ENCODE measurements around the gene KLC1. TPM values are rescaled to one million over a fixed set of nuclear protein-coding genes. Genes with fewer than 3 reads are reported as not detected.

Gene KLC1
- total RNA-seq, 3 donors from 2014 or later (not counting 1 experiment from before 2014, with no cell fraction given), result 144 to 200 (median 178) TPM

DNA sequence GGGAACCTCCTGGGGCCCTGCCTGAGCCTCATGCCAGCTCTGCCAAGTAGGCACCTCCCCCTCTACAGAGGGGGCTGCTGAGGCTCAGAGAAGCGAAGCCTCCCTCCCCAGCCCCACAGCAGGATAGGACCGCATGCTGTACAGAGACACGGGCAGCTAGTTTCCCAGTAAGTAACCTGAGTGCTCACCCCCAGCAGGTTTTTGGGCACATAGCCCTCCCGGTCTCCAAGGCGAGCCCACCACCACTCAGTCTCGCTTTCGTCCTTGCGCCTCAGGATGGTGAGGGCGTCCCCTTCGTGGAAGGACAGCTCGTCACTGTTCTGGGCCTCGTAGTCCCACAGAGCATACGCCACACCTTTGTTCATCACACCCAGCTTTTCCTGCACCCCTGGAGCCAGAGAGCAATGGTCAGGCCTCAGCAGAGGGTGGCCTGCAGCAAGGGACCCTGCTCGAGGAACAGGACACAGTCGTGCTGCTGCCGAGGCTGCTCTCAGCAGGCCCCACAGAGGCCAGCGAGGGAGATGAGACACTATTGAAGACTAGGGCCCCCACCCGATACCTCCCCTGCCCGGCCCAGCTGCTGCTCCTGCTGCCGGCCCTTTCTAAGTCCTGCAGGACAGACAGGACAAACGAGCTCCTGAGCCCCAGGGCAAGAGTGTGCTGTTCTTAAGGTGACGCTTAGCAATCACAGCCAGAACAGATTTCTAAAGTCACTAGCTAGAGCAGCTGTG is 107.0 kb downstream of the KLC1 start:
- Histone ChIP-seq H3K27ac (ENCODE audit: low read length) (no peak overlapping the region), H3K9me3 (ENCODE audit: control insufficient read depth, insufficient read depth, low read length) (no peaks in the 10 kb centered on the region), H3K4me3 (ENCODE audit: low read length) (no peak overlapping the region), H3K27me3 (ENCODE audit: control insufficient read depth, insufficient read depth, low read length) (no peaks in the 10 kb centered on the region), H3K36me3 (ENCODE audit: control insufficient read depth, insufficient read depth, low read length) (peaks cover 21% of the 10 kb centered on the region), H3K4me1 (ENCODE audit: control insufficient read depth, insufficient read depth, low read length) (no peaks in the 10 kb centered on the region)
- DNase-seq (no peak), ATAC-seq (no peak)
- no peaks in the 10 kb centered on the region for H3K9me3 Mint-ChIP-seq
- intact Hi-C loops (cut with micrococcal nuclease), result no loop called here
- 97% methylated on average over 22 of the region's 22 CpGs for WGBS (ENCODE audit: insufficient coverage)
- no peaks in the 10 kb centered on the region for H3K36me3 Mint-ChIP-seq
- no peak overlapping the region for H3K4me3 Mint-ChIP-seq
- no peaks in the 10 kb centered on the region for H3K4me1 Mint-ChIP-seq
- no peak for TF ChIP-seq CTCF (IDR thresholded peaks at IDR 0.05)
- no peak overlapping the region for H3K27ac Mint-ChIP-seq
- H3K27me3 Mint-ChIP-seq (ENCODE audit: low read depth in 2 of 2), result no peaks in the 10 kb centered on the region

- intact Hi-C loops (cut with micrococcal nuclease), result no loop called here
- H3K4me1 ChIP-seq (ENCODE audit: control insufficient read depth, insufficient read depth, low read length), result no peaks in the 10 kb centered on the region
- no peaks in the 10 kb centered on the region for H3K9me3 ChIP-seq (ENCODE audit: control insufficient read depth, insufficient read depth, low read length)
- H3K27me3 Mint-ChIP-seq (ENCODE audit: low read depth in 2 of 2), result no peaks in the 10 kb centered on the region
- H3K27ac ChIP-seq (ENCODE audit: low read length), result no peak overlapping the region
- H3K4me3 ChIP-seq (ENCODE audit: low read length), result no peak overlapping the region
- no peaks in the 10 kb centered on the region for H3K4me1 Mint-ChIP-seq
- WGBS (ENCODE audit: insufficient coverage), result 95% methylated on average over 8 of the region's 10 CpGs
- H3K9me3 Mint-ChIP-seq, result no peaks in the 10 kb centered on the region
- H3K27ac Mint-ChIP-seq, result no peak overlapping the region
- peaks cover 24% of the 10 kb centered on the region for H3K36me3 ChIP-seq (ENCODE audit: control insufficient read depth, insufficient read depth, low read length)
- DNase-seq, result no peak
- H3K36me3 Mint-ChIP-seq, result no peaks in the 10 kb centered on the region
- no peak for TF ChIP-seq CTCF (IDR thresholded peaks at IDR 0.05)
- ATAC-seq, result no peak
- no peak overlapping the region for H3K4me3 Mint-ChIP-seq
- no peaks in the 10 kb centered on the region for H3K27me3 ChIP-seq (ENCODE audit: control insufficient read depth, insufficient read depth, low read length)
Observed at GRCh38 chr14:103736546-103737431, 107.8 kb downstream of the KLC1 start.

- DNase-seq, result no peak
- WGBS (ENCODE audit: insufficient coverage), result 95% methylated on average over 16 of the region's 16 CpGs
- H3K4me1 Mint-ChIP-seq, result no peaks in the 10 kb centered on the region
- Histone ChIP-seq H3K27me3 (ENCODE audit: control insufficient read depth, insufficient read depth, low read length) (no peaks in the 10 kb centered on the region), H3K36me3 (ENCODE audit: control insufficient read depth, insufficient read depth, low read length) (peaks cover 24% of the 10 kb centered on the region), H3K27ac (ENCODE audit: low read length) (no peak overlapping the region), H3K4me3 (ENCODE audit: low read length) (no peak overlapping the region), H3K4me1 (ENCODE audit: control insufficient read depth, insufficient read depth, low read length) (no peaks in the 10 kb centered on the region), H3K9me3 (ENCODE audit: control insufficient read depth, insufficient read depth, low read length) (no peaks in the 10 kb centered on the region)
- ATAC-seq, result no peak
- H3K9me3 Mint-ChIP-seq, result no peaks in the 10 kb centered on the region
- H3K4me3 Mint-ChIP-seq, result no peak overlapping the region
- no peak overlapping the region for H3K27ac Mint-ChIP-seq
- no peak for TF ChIP-seq CTCF (IDR thresholded peaks at IDR 0.05)
- no peaks in the 10 kb centered on the region for H3K36me3 Mint-ChIP-seq
- no peaks in the 10 kb centered on the region for H3K27me3 Mint-ChIP-seq (ENCODE audit: low read depth in 2 of 2)
- intact Hi-C loops (cut with micrococcal nuclease), result no loop called here
Observed at GRCh38 chr14:103737432-103738045, 108.5 kb downstream of the KLC1 start.
